Gastroesophageal sphincter (tissue), 3 donors: Measurements from ENCODE around the gene FGGY.
"Not testable (repeated sequence)": the region's sequence is repeated elsewhere in the genome, so short reads cannot be mapped to it uniquely, and the experiment has no call there.

Source experiments
- POLR2AphosphoS5 ChIP-seq: sonication (generic); formaldehyde crosslinking; IDR thresholded peaks from one replicate; pipeline ENCODE4 v1.6.1; 2017; ENCODE audit warnings: antibody characterized with exemption
- TF ChIP-seq, protein P1 (sequence below), 4 experiments: fragments of 200-600 bp in 2 of 4; fragments of 450-650 bp in 2 of 4; sonication (generic) in 1 of 4; IDR thresholded peaks; one replicate each; pipeline ENCODE4 v1.5.1; 2017 to 2019; ENCODE audit warnings: antibody characterized with exemption in 4 of 4, mild to moderate bottlenecking in 2 of 4, moderate library complexity in 2 of 4

DNA sequence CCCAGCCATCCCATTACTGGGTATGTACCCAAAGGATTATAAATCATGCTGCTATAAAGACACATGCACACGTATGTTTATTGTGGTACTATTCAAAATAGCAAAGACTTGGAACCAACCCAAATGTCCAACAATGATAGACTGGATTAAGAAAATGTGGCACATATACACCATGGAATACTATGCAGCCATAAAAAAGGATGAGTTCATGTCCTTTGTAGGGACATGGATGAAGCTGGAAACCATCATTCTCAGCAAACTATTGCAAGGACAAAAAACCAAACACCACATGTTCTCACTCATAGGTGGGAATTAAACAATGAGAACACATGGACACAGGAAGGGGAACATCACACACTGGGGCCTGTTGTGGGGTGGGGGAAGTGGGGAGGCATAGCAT, 40.5 kb upstream of the FGGY start:
- TF ChIP-seq, protein P1, sequence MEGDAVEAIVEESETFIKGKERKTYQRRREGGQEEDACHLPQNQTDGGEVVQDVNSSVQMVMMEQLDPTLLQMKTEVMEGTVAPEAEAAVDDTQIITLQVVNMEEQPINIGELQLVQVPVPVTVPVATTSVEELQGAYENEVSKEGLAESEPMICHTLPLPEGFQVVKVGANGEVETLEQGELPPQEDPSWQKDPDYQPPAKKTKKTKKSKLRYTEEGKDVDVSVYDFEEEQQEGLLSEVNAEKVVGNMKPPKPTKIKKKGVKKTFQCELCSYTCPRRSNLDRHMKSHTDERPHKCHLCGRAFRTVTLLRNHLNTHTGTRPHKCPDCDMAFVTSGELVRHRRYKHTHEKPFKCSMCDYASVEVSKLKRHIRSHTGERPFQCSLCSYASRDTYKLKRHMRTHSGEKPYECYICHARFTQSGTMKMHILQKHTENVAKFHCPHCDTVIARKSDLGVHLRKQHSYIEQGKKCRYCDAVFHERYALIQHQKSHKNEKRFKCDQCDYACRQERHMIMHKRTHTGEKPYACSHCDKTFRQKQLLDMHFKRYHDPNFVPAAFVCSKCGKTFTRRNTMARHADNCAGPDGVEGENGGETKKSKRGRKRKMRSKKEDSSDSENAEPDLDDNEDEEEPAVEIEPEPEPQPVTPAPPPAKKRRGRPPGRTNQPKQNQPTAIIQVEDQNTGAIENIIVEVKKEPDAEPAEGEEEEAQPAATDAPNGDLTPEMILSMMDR (IDR thresholded peaks at IDR 0.05) = not testable (repeated sequence)
- not testable (repeated sequence) for TF ChIP-seq POLR2AphosphoS5
